C4-2B (cell line): Measurements from ENCODE around the gene MYBPC2.
"Not testable (repeated sequence)": the region's sequence is repeated elsewhere in the genome, so short reads cannot be mapped to it uniquely, and the experiment has no call there.

Experiments
- H3K27ac ChIP-seq: fragments of 450-650 bp; 2 replicates; pipeline ENCODE4 v1.5.1; 2017
- ZFX ChIP-seq: fragments of 450-650 bp; IDR thresholded peaks from 2 replicates; pipeline ENCODE4 v1.6.1; 2017
- TF ChIP-seq, protein P1 (sequence below): fragments of 450-650 bp; conservative IDR thresholded peaks from 2 replicates; pipeline ENCODE4 v1.5.1; 2017; ENCODE audit warnings: mild to moderate bottlenecking

The MYBPC2 gene

DNA sequence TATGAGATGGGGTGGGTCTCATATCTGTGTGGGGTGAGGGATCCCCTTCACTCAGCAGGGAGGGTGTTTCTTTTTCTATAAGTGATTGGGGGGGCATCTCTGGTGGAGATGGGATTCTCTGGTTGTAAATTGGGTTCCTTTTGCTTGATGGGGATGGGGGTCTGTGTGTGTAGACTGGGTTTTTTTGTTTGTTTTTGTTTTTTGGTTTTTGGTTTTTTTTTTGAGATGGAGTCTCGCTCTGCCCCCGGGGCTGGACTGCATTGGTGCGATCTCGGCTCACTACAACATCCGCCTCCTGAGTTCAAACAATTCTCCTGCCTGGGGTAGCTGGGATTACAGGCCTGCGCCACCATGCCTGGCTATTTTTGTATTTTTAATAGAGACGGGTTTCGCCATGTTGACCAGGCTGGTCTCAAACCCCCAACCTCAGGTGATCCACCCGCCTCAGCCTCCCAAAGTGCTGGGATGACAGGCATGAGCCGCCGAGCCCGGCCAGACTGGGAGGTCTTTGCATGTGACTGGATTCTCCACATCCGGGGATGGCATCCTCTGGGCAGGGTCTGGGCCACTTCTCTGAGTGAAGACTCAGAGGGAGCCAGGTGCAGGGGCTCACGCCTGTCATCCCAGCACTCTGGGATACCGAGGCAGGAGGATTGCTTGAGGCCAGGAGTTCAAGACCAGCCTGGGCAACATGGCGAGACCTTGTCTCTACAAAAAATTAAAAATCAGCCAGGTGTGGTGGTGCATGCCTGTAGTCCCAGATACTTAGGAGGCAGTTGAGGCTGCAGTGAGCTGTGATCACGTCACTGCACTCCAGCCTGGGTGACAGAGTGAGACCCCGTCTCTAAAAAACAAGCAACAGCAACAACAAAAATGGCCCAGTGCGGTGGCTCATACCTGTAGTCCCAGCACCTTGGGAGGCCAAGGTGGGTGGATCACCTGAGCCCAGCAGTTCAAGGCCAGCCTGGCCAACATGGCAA, 799 bp downstream of the MYBPC2 start:
- H3K27ac ChIP-seq, result no peak overlapping the region

DNA sequence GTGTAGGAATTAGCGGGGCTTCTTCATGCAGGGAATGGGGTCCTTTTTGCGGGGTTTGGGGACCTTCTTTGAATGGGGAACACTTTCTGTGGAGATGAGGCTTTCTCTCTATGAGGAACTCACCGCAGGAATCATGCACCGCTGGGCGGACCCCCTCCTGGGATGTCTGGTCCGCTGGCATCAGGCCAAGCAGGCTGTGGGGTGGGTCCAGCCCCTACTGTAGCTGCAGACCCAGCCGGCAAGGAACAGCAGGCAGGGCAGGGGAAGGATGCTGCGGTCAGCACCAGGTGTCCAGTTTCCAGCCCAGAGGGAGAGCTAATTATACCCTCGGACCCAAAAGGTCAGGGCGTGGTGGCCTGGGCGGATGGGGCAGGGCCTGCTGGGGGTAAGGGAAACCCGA, 1.8 kb downstream of the MYBPC2 start:
- no peak for TF ChIP-seq ZFX
- TF ChIP-seq, protein P1, sequence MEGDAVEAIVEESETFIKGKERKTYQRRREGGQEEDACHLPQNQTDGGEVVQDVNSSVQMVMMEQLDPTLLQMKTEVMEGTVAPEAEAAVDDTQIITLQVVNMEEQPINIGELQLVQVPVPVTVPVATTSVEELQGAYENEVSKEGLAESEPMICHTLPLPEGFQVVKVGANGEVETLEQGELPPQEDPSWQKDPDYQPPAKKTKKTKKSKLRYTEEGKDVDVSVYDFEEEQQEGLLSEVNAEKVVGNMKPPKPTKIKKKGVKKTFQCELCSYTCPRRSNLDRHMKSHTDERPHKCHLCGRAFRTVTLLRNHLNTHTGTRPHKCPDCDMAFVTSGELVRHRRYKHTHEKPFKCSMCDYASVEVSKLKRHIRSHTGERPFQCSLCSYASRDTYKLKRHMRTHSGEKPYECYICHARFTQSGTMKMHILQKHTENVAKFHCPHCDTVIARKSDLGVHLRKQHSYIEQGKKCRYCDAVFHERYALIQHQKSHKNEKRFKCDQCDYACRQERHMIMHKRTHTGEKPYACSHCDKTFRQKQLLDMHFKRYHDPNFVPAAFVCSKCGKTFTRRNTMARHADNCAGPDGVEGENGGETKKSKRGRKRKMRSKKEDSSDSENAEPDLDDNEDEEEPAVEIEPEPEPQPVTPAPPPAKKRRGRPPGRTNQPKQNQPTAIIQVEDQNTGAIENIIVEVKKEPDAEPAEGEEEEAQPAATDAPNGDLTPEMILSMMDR, result no peak
- no peak overlapping the region for H3K27ac ChIP-seq

More for the DNA sequence above, 799 bp downstream of the MYBPC2 start:
- TF ChIP-seq ZFX, result no peak
- TF ChIP-seq, protein P1, result no peak

- TF ChIP-seq, protein P1, result no peak
- TF ChIP-seq ZFX, result no peak
- no peak overlapping the region for H3K27ac ChIP-seq
Measured at GRCh38 chr19:50435221-50435620, 2.5 kb downstream of the MYBPC2 start.

GRCh38 chr19:50435627-50436026, 2.9 kb downstream of the MYBPC2 start:
- no peak overlapping the region for H3K27ac ChIP-seq
- TF ChIP-seq, protein P1, result no peak
- no peak for TF ChIP-seq ZFX

- TF ChIP-seq, protein P1, result no peak
- TF ChIP-seq ZFX, result no peak
- H3K27ac ChIP-seq, result no peak overlapping the region
Measured at GRCh38 chr19:50437862-50438449, 5.3 kb downstream of the MYBPC2 start.

DNA sequence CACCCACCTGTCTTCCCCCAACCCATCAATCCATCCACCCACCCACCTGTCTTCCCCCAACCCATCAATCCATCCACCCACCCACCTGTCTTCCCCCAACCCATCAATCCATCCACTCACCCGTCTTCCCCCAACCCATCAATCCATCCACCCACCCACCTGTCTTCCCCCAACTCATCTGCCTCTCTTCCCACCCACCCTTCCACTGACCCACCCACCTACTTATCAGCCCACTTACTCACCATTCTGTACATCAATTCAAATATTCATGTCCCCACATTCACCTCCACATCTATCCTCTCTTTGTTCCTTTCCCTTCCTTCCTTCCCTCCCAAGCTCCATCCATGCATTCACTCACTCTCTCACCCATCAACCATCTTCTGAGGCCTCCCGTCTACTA, 6.4 kb downstream of the MYBPC2 start:
- H3K27ac ChIP-seq, result not testable (repeated sequence)

DNA sequence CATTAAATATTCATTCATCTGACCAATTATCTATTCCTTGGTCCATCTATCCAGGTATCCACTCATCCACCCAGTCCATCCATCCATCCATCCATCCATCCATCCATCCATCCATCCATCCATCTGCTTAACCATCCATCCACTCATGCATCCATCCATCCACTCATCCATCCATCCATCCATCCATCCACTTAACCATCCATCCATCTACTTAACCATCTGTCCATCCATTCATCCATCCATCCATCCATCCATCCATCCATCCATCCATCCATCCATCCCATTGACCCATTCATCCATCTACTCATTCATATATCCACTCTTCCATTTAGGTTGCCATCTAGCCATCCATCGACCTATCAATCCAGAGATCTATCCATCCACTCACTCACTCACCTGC, 11.4 kb downstream of the MYBPC2 start:
- TF ChIP-seq ZFX, result no peak
- TF ChIP-seq, protein P1, result no peak

More for the DNA sequence above, 11.4 kb downstream of the MYBPC2 start:
- H3K27ac ChIP-seq, result no peak overlapping the region
